ENCODE measurements around the gene GTF2A2.

DNA sequence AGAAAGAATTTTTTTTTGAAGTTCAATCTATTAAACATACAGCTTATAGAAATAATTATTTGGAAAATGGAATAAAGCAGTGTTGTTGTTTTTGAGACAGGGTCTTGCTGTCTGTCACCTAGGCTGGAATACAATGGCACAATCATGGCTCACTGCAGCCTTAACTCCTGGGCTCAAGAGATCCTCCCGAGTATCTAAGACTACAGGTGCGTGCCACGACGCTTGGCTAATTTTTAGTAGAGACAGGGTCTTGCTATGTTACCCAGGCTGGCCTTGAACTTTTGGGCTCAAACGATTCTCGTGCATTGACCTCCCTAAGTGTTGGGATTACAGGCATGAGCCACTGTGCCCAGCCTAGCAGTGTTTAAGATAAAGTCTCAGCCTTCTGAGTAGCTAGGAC lies 23.0 kb upstream of the GTF2A2 start:
- TF ChIP-seq CTCF (IDR thresholded peaks at IDR 0.05): no peak
- TF ChIP-seq, protein P1, sequence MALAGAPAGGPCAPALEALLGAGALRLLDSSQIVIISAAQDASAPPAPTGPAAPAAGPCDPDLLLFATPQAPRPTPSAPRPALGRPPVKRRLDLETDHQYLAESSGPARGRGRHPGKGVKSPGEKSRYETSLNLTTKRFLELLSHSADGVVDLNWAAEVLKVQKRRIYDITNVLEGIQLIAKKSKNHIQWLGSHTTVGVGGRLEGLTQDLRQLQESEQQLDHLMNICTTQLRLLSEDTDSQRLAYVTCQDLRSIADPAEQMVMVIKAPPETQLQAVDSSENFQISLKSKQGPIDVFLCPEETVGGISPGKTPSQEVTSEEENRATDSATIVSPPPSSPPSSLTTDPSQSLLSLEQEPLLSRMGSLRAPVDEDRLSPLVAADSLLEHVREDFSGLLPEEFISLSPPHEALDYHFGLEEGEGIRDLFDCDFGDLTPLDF (CRISPR knock-in tag; IDR thresholded peaks at IDR 0.05): no peak

Data from WTC11 (cell line).